Hippocampal formation (tissue), 2 donors: ENCODE measurements around the gene ISLR2.
A peak's percentile ranks its signal among the peaks of the same experiment; 100 is the strongest.
"Not testable (repeated sequence)": the region's sequence is repeated elsewhere in the genome, so short reads cannot be mapped to it uniquely, and the experiment has no call there.

Experiments
- DNase-seq, 2 donors: peaks; one replicate each; lab custom pipeline; 2025; lab: John Stamatoyannopoulos, UW

Gene ISLR2

GRCh38 chr15:74130155-74130848 is at the start of gene ISLR2:
Gene ISLR2, plus strand, starts transcription at chr15:74130586. Its CDS starts 2,169 bp downstream, at chr15:74132755.
- DNase-seq = no peak

- not testable (repeated sequence) for DNase-seq
Observed at GRCh38 chr15:74082450-74082849, 47.9 kb upstream of the ISLR2 start, which contains the start of gene GOLGA6A. Gene GOLGA6A, minus strand, starts transcription at chr15:74082550. Its CDS starts 41 bp downstream, at chr15:74082509.

GRCh38 chr15:74094567-74094966 is 35.8 kb upstream of the ISLR2 start:
- DNase-seq = not testable (repeated sequence)

- DNase-seq = not testable (repeated sequence)
Observed at GRCh38 chr15:74095610-74096009, 34.8 kb upstream of the ISLR2 start.

GRCh38 chr15:74096753-74097474 is 33.5 kb upstream of the ISLR2 start:
- not testable (repeated sequence) for DNase-seq

- DNase-seq = not testable (repeated sequence)
Observed at GRCh38 chr15:74099963-74100733, 30.2 kb upstream of the ISLR2 start.

GRCh38 chr15:74108111-74108510 is 22.3 kb upstream of the ISLR2 start:
- DNase-seq = no peak

GRCh38 chr15:74108611-74109010 is 21.8 kb upstream of the ISLR2 start:
- DNase-seq = not testable (repeated sequence)

- DNase-seq = no peak
Observed at GRCh38 chr15:74109713-74110112, 20.7 kb upstream of the ISLR2 start.

- DNase-seq = no peak
Observed at GRCh38 chr15:74120426-74120825, 10.0 kb upstream of the ISLR2 start.

- DNase-seq = no peak
Observed at GRCh38 chr15:74121039-74121438, 9.3 kb upstream of the ISLR2 start.

GRCh38 chr15:74121858-74122257 is 8.5 kb upstream of the ISLR2 start:
- DNase-seq = no peak

GRCh38 chr15:74122403-74123130 is 7.8 kb upstream of the ISLR2 start:
- no peak for DNase-seq

- no peak for DNase-seq
Observed at GRCh38 chr15:74123131-74123429, 7.3 kb upstream of the ISLR2 start.

- no peak for DNase-seq
Observed at GRCh38 chr15:74123658-74124057, 6.7 kb upstream of the ISLR2 start.

- DNase-seq = no peak
Observed at GRCh38 chr15:74124196-74124595, 6.2 kb upstream of the ISLR2 start.

- DNase-seq = no peak
Observed at GRCh38 chr15:74124759-74125158, 5.6 kb upstream of the ISLR2 start.

GRCh38 chr15:74127255-74127953 is 3.0 kb upstream of the ISLR2 start:
- peak; percentile 24 to 80 for DNase-seq

GRCh38 chr15:74127954-74128784 is 2.2 kb upstream of the ISLR2 start:
- DNase-seq = no peak

GRCh38 chr15:74128785-74129585 is 1.4 kb upstream of the ISLR2 start:
- DNase-seq = no peak
